CD4-positive, alpha-beta T cell treated with Interleukin-2 at 100 ng/mL for 4 hours (primary cell): ENCODE measurements around the gene DBN1.

ENCODE experiments used
- DNase-seq: peaks from one replicate; pipeline ENCODE4 v3.0.0-alpha.2; 2020; ENCODE audit warnings: low spot score

Gene DBN1

GRCh38 chr5:177473443-177474001 lies at the start of gene DBN1:
TSS of gene DBN1 (minus strand) at chr5:177473634. CDS start at chr5:177473521, 113 bp downstream.
- no peak for DNase-seq

GRCh38 chr5:177520916-177521513 lies 47.6 kb upstream of the DBN1 start:
- no peak for DNase-seq

- DNase-seq: no peak
These were observed 46.8 kb upstream of the DBN1 start for GRCh38 chr5:177520271-177520670.

DNA sequence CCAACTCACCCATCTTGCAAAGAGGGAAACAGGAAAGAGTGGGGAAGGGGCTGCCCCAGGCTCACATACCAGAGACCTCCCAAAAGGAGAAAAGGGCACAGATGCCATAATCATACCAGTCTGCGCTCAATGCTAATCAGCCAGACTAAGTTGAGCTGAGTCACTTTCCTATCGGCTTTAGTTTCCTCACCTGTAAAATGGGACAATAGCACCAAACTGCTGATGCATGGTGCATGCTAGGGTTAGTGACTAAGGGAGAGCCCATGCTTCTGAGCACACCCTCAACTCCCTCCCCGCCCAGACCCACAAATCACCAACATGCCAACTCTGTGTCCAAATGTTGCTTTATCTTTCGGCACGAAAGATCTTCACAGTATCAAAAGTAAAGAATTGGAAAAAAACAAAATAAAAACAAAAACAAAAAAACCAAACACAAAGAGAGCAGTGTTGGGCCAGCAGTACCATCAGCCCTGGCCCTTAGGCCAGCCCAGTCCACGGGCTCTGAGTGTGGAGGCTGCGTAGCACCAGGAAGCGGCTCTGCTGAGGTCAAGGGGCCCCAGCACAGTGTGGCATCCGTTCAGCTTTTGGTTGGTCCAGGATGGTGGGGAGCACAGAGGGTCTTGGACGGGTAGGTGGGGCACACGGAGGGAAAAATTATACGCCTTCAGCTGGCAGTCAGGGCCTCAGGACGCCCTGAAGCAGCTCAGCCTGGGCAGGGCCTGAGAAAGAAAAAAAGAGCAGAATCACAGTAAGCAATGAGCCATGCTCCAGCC lies 46.2 kb upstream of the DBN1 start:
- DNase-seq: no peak

DNA sequence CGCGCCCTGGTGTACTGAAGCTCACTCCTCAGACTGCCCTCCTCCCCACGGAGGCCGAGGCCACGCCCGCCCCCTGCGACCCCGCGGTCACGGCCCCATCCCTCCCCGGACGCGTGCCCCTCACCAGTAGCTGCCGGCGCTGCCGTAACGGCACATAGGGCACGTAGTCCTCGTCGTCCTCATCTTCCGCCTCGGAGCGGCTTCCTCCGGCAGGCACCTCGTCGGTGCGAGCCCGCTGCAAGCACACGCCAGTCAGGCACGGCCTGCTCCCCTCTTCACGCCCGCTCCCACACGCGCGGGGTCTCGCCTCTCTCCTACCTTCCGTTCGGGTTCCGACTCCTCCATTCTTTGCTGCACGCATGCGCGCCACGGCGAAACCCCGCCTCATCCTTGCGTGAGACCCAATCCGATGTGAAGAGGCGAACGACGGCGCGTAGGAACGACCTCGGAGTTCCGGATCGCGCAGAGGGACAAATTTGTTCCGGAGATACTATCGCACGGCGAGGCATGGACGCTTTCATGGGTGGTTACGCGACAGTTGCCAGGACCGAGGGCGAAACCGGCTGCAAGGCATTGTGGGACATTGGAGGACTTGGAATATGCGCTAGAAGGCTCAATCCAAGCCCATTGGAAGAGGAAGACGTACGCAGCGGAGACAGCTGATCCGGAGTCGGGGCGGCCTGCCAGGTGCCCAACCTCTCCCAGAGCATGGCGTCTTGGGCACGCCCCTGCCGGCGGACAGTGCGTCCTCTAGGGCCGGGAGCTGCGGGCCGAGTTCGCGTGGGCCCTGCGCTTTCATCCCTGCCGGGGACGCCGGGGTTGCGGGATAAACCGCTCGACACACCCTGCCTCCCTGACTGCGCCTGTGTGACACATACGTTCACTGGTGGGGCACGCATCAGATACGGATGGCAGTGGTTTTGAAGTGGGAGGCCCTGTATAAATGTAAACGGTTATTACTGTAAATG lies 43.5 kb upstream of the DBN1 start, which contains the start of gene DDX41:
TSS of gene DDX41 (minus strand) at position 361 of the 968 bp plus-strand sequence. CDS start at position 345, 16 bp downstream.
- peak; percentile 97 for DNase-seq

GRCh38 chr5:177515580-177515979 lies 42.1 kb upstream of the DBN1 start:
- DNase-seq: no peak

GRCh38 chr5:177514541-177514940 lies 41.1 kb upstream of the DBN1 start:
- no peak for DNase-seq

GRCh38 chr5:177513500-177513899 lies 40.1 kb upstream of the DBN1 start:
- DNase-seq: no peak

- DNase-seq: no peak
These were observed 39.4 kb upstream of the DBN1 start for GRCh38 chr5:177512736-177513380.

DNA sequence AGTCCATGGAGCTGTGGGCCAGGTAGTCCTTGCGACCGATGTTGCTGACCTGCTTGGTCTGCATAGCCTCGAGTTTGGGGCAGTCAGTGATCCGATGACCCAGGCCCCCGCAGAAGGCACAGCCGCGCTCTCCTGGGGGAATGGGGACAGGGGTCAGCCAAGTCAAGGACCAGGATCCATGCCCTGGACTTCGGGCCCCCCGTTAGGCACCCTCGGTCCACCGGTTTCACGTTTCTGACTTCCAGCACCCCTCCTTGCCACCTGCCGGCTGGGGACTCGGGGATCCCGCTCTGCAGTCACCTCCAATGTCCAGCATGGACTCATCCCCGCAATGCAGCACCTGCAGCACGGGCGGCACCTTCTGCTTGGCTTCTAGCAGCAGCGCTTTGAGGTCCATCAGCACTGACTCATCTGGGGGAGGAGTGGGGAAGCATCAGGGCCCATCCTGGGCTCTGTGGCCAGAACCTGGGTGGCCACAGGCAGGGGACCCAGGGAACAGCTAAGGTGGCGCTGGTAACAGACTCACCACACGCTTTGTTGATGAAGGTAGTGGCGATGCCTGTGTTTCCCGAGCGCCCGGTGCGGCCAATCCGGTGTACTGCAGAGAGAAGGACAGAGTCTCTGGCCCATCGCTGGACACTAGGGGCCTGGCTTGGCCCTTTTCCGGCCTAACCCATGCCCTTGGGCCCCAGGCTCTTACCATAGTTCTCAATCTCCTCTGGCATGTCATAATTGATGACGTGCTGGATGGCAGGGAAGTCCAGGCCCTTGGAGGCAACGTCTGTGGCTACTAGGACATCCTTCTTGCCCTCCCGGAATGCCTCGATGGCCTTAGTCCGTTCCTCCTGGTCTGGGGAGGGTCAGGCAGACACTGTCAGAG lies 38.6 kb upstream of the DBN1 start:
- no peak for DNase-seq

DNA sequence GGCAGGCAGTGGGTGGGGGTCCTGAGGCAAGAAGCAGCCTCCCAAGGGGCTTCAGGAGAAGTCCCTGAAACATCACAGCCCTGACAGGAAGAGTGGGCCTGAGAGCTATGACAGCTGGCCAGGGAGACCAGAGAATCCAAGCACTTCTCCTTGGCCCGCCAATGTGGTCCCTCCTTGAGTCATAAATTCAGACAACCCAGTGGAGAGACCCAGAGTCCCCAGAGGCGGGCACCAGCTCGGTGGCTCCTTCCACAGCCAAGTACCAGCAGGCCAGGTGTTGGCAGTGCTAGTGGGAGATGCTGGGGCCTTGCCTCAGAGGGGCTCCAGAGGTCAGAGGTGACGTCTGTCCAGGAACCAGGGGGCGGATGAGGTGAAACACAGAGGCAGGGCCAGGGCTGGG lies 37.7 kb upstream of the DBN1 start:
- no peak for DNase-seq

DNA sequence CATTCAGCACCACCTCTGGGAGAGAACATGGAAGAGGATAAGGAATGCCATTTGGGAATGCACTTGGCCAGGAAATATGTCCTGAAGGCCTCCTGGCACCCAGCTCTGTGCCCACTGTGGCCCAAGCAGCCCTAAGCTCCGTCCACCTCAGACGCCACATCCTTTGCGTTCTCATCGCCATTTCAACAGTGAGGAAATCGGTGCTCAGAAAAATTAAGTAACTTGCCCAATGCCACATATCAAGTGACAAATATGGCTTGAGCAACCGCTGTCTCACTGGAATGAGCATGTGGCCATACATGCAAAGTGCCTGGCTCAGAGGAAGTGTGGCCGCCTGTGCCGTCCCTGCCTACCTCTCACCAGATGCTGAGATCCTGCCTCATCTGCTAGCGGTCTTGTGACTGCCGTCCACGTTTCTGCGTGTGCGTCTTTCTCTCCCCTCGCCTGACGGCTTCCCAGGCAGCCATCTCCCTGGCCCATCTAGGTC lies 37.2 kb upstream of the DBN1 start:
- DNase-seq: no peak

DNA sequence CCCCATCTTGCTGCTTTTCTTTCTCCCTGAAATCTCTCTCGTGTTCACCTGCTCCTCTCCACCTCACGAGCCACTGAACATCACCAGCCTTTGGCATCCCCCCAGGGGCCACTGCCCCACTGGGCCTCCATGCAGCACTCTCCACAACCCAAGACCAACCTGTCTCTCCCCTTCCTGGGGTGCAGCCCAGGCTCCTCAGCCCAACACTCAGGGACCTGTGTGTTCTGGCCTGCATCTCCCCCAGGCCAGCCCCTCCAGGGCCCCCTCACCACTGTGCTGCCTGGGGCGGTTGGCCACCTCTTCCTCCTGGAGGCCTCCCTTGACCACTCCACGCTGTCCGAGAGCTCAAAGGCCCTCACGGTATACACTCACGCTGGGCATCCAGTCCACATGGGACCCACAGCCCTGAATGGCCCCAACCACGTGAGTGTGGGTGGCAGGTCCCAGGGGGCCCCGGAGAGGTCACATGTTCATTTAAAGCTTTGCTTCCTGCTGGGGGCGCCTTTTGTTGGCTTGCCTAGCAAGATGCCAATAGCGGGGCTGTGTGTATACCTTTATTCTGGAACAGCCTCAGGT lies 36.6 kb upstream of the DBN1 start:
- no peak for DNase-seq

GRCh38 chr5:177509381-177509951 lies 36.0 kb upstream of the DBN1 start, which contains the start of gene DOK3:
TSS of gene DOK3 (minus strand) at chr5:177509826. CDS start at chr5:177509540, 286 bp downstream.
- no peak for DNase-seq

- no peak for DNase-seq
These were observed 35.4 kb upstream of the DBN1 start for GRCh38 chr5:177508837-177509236.

GRCh38 chr5:177508221-177508611 lies 34.8 kb upstream of the DBN1 start:
- DNase-seq: no peak

DNA sequence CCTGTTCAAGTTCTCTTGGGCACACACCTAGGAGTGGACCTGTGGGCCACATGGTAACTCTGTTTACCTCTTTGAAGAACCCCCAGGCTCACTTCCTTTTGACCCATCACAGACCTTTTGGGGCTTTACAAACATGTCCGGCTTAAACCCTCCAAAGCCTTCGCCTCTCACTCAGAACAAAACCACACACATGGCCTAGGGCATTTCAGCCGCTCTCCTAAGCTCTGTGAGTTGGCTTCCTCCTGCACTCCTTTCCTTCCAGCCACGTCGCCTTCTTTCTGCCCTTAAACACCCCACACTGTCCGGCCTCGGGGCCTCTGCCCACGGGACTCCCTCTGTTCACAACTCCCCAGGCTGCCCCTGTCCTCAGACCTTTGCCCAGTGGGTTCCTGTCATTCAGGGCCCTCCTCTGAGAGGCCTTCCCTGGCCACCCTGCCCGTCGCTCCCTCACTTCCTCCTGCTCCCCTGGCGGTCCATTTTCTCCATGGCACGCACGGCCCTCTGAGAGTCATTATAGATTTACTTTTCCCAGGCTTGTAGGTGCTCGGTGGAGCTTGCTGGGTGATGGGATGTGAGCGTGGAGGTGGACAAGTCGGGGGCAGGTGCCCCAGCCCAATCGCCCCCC lies 34.3 kb upstream of the DBN1 start:
- no peak for DNase-seq

GRCh38 chr5:177507165-177507564 lies 33.7 kb upstream of the DBN1 start:
- DNase-seq: no peak

DNA sequence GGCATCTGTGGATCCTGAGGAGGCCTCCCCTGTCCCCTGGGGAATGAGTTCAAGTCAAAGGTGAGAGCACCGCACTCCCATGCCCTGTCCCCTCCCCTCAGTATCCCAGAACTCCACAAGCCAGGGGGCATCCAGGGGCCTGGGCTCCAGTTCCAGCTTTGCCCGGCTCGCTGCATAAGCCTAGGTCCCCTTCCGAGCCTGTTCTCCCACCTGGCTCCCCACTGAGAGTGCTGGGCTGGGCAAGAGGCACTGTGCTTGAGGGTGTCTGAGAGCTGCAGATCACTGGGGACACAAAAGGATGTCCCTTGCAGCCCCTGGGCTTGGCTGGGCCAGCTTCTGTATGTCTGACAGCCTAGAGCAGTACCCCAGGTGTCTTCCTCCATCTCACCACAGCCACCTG lies 31.6 kb upstream of the DBN1 start:
- DNase-seq: no peak
